ENCODE results near the gene LRRC59. TPM values are rescaled to one million over a fixed set of nuclear protein-coding genes. Genes with fewer than 3 reads are reported as not detected.

LRRC59 gene
- total RNA-seq, 6 donors from 2014 or later: 19.9 to 135 (median 67.0) TPM

DNA sequence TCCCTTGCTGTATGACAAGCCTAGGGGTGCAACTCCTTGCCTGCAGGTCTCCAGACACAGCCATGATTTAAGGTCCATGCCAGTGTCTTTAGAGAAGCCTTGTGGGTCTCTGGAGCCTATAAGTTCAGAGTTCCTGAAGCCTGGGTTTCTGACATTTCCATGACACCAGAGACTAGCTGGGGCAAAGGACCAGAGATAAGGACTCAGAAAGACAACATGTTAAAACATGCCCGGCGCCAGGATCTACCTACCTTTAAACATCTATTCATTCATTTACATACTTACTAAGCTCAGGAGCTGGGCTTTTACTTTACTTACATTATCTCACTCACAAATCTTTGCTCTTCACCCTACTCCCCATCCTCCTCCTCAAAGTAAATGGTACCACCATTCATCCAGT is 25.8 kb downstream of the LRRC59 start:
- Histone ChIP-seq H3K9me3 (no peaks in the 10 kb centered on the region), H3K27ac (no peak overlapping the region), H3K4me1 (peaks cover 12 to 24% (median 16%) of the 10 kb centered on the region in 4 donors), H3K4me3 (no peak overlapping the region), H3K27me3 (no peaks in the 10 kb centered on the region), H3K36me3 (peaks cover 18 to 44% (median 34%) of the 10 kb centered on the region in 4 donors)
- TF ChIP-seq POLR2A (IDR thresholded peaks at IDR 0.05): no peak
- TF ChIP-seq EP300 (IDR thresholded peaks at IDR 0.05): no peak
- no peak for TF ChIP-seq POLR2AphosphoS5 (IDR thresholded peaks at IDR 0.05)
- TF ChIP-seq, protein P1, sequence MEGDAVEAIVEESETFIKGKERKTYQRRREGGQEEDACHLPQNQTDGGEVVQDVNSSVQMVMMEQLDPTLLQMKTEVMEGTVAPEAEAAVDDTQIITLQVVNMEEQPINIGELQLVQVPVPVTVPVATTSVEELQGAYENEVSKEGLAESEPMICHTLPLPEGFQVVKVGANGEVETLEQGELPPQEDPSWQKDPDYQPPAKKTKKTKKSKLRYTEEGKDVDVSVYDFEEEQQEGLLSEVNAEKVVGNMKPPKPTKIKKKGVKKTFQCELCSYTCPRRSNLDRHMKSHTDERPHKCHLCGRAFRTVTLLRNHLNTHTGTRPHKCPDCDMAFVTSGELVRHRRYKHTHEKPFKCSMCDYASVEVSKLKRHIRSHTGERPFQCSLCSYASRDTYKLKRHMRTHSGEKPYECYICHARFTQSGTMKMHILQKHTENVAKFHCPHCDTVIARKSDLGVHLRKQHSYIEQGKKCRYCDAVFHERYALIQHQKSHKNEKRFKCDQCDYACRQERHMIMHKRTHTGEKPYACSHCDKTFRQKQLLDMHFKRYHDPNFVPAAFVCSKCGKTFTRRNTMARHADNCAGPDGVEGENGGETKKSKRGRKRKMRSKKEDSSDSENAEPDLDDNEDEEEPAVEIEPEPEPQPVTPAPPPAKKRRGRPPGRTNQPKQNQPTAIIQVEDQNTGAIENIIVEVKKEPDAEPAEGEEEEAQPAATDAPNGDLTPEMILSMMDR (IDR thresholded peaks at IDR 0.05): no peak
- no peak for DNase-seq
- WGBS, 2 donors: 89 to 98% methylated on average over 2 of the region's 2 CpGs
- no peak for ATAC-seq (ENCODE audit: low FRiP score in 2 of 2)

GRCh38 chr17:50370052-50370451 is 27.3 kb downstream of the LRRC59 start:
- Histone ChIP-seq H3K36me3 (peaks cover 18 to 59% (median 46%) of the 10 kb centered on the region in 4 donors), H3K27me3 (no peaks in the 10 kb centered on the region), H3K9me3 (no peaks in the 10 kb centered on the region), H3K27ac (no peak overlapping the region), H3K4me3 (no peak overlapping the region), H3K4me1 (peaks cover 12 to 24% (median 16%) of the 10 kb centered on the region in 4 donors)
- WGBS, 2 donors: 98 to 99% methylated on average over 4 to 5 of the region's 5 CpGs
- ATAC-seq (ENCODE audit: low FRiP score in 2 of 2) (no peak), DNase-seq (no peak)
- TF ChIP-seq POLR2AphosphoS5 (IDR thresholded peaks at IDR 0.05): no peak
- TF ChIP-seq EP300 (IDR thresholded peaks at IDR 0.05): no peak
- TF ChIP-seq, protein P1 (IDR thresholded peaks at IDR 0.05): no peak
- TF ChIP-seq POLR2A (IDR thresholded peaks at IDR 0.05): no peak

DNA sequence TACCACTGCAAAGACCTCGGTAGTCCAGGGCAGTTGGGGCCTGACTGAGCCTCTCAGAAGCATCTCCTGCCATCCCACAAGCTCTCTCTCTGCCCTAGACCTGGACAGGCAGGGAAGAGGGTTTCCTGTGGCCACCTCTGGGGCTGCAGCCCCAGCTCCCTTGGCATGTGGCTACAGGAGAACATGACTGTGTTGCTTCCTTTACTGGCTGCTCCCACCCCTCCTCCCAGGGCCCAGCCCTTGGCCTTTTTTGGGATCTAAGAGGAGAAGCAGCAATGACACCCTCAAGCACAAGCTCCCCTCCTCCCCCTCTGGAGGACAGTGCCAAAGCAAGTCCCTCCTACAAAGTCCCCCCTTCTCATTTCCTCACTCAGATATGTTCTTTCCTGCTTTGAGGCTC is 29.9 kb downstream of the LRRC59 start:
- peaks cover 18 to 63% (median 49%) of the 10 kb centered on the region in 4 donors for H3K36me3 ChIP-seq
- no peaks in the 10 kb centered on the region for H3K27me3 ChIP-seq
- H3K4me3 ChIP-seq: no peak overlapping the region
- no peak for ATAC-seq (ENCODE audit: low FRiP score in 2 of 2)
- DNase-seq: no peak
- TF ChIP-seq EP300 (IDR thresholded peaks at IDR 0.05): no peak
- TF ChIP-seq, protein P1 (IDR thresholded peaks at IDR 0.05): no peak
- TF ChIP-seq POLR2AphosphoS5 (IDR thresholded peaks at IDR 0.05): no peak
- no peak for TF ChIP-seq POLR2A (IDR thresholded peaks at IDR 0.05)
- WGBS, 2 donors: 82 to 100% methylated on average over 1 of the region's 1 CpG
- H3K9me3 ChIP-seq: no peaks in the 10 kb centered on the region
- no peak overlapping the region for H3K27ac ChIP-seq
- H3K4me1 ChIP-seq: peaks cover 8 to 20% (median 12%) of the 10 kb centered on the region in 4 donors

- WGBS, 2 donors: 87 to 96% methylated on average over 8 to 14 of the region's 14 CpGs
- no peak for ATAC-seq (ENCODE audit: low FRiP score in 2 of 2)
- Histone ChIP-seq H3K27me3 (no peaks in the 10 kb centered on the region), H3K27ac (no peak overlapping the region), H3K4me3 (no peak overlapping the region), H3K4me1 (peaks cover 0 to 10% (median 6%) of the 10 kb centered on the region in 4 donors), H3K36me3 (peaks cover 18 to 63% (median 49%) of the 10 kb centered on the region in 4 donors), H3K9me3 (no peaks in the 10 kb centered on the region)
- TF ChIP-seq POLR2AphosphoS5 (IDR thresholded peaks at IDR 0.05) (no peak), EP300 (IDR thresholded peaks at IDR 0.05) (no peak), POLR2A (IDR thresholded peaks at IDR 0.05) (no peak)
- TF ChIP-seq, protein P1 (IDR thresholded peaks at IDR 0.05): no peak
- peak in 1 of 2 donors; percentile 40 for DNase-seq
Observed at GRCh38 chr17:50365649-50366393, 31.5 kb downstream of the LRRC59 start.

Data from upper lobe of left lung (tissue), 6 donors.